HG02885 (cell line): ENCODE results near the gene GRID1.
"Not testable (repeated sequence)": the region's sequence is repeated elsewhere in the genome, so short reads cannot be mapped to it uniquely, and the experiment has no call there.

ENCODE experiments used
- ATAC-seq: cut with Tn5 transposase; IDR thresholded peaks from one replicate; pipeline ENCODE4 v1.9.1; 2021; ENCODE audit warnings: mild to moderate bottlenecking; ENCODE audit not compliant: unreplicated experiment, poor library complexity

The GRID1 gene

DNA sequence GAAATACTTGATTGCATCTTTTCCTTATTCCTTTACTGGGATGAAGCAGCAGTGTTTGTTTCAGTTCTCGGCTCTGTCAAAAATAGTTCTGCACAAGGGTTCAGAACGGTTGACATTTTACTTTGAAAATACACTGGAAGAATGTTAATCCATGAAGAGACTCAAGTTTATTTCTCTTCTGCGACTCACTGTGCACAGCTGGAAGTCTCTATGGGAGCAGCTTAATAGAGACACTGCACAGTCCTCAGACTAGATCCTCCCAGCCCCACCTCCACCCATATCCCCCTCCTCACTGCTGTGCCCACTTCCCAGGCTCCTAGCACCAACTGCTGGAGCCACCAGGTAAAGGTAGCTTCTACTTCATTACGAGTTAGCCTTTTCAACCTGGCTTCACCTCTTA is 517.8 kb downstream of the GRID1 start:
- ATAC-seq = no peak

GRCh38 chr10:85847085-85847484 is 519.5 kb downstream of the GRID1 start:
- ATAC-seq = no peak

DNA sequence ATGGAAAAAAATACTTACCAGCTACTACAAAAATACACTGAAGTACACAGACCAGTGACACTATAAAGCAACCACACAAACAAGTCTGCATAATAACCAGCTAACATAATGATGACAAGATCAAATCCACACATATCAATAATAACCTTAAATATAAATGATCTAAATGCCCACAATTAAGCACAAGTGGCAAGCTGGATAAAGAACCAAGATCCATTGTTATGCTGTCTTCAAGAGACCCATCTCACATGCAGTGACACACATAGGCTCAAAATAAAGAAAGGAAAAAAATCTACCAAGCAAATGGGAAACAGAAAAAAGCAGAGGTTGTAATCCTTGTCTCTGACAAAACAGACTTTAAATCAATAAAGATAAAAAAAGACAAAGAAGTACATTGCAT is 527.9 kb downstream of the GRID1 start:
- ATAC-seq = not testable (repeated sequence)

DNA sequence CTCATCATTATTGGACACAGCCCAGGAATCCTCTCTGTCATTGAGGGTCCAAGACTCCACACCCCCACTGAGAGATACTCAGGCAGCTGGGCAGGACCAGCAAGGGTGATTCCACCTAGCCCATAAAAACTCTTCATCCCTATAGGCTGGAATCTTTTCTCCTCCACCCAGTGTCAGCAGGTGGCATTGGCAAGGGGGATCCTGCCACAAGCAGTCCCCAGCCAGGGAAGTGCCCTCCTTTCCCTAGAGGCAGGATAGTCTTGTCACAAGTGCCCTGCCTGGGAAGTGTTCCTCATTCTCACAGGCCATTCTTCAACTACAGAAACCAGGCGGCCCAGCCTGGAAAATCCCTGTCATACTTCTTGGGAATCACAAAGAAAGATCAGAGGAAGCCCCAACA is 533.6 kb downstream of the GRID1 start:
- no peak for ATAC-seq

DNA sequence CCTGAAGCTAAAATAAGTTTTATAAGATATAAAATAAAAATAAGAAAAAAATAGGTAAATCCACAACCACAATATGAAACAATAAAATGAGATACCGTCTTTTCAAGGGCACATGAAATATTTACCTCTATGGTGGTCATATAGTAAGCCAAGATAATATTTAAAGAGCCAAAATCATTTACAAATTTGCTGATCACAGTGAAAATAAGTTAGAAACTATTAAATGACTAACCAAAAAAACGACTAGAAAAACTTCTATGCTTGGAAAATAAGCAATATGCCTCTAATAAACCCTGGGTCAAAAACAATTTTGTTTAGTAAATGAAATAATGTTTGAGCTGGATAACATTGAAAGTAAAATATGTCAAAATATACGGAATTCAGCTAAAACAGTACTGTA is 535.2 kb downstream of the GRID1 start:
- no peak for ATAC-seq

GRCh38 chr10:85826377-85826776 is 540.2 kb downstream of the GRID1 start:
- ATAC-seq = no peak

DNA sequence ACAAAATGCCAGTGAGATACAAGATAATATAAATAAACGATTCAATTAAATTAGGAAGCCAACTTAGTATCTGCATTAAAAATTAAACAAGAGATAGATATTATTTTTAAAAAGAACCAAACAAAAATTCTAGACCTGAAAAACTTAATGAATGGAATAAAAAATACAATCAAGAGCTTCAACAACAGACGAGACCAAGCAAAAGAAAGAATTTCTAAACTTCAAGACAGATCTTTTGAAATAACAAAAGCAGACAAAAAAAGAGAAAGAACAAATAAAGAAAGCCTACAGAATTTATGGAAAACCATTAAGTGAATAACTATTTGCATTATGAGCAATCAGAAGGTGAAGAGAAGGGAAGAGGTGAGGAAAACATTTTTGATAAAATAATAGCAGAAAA is 555.2 kb downstream of the GRID1 start:
- ATAC-seq = no peak

- no peak for ATAC-seq
These were observed 555.9 kb downstream of the GRID1 start for GRCh38 chr10:85810674-85811073.

GRCh38 chr10:85795460-85795859 is 571.1 kb downstream of the GRID1 start:
- ATAC-seq = no peak

DNA sequence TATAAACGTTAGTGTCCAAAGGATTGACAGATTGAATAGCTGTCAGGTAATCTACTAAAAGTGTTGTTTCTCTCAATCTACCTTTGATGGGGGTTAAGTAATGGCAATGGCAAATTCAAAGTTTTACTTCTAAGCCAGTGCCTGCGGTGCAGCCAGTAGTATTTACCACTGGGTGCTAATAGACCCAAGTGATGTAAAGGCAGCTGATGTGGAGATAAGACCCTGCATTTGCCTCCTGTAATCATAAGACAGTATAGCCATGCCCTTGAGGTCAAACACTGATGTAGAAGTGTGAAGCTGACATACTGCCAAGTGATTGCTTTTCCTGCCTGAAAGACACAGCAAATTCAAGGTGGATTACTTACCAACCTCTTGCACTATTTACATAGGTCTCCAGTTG is 572.0 kb downstream of the GRID1 start:
- no peak for ATAC-seq

GRCh38 chr10:85792533-85792858 is 574.1 kb downstream of the GRID1 start:
- ATAC-seq = no peak

- no peak for ATAC-seq
These were observed 574.6 kb downstream of the GRID1 start for GRCh38 chr10:85791818-85792532.

GRCh38 chr10:85789982-85790789 is 576.4 kb downstream of the GRID1 start:
- ATAC-seq = no peak

DNA sequence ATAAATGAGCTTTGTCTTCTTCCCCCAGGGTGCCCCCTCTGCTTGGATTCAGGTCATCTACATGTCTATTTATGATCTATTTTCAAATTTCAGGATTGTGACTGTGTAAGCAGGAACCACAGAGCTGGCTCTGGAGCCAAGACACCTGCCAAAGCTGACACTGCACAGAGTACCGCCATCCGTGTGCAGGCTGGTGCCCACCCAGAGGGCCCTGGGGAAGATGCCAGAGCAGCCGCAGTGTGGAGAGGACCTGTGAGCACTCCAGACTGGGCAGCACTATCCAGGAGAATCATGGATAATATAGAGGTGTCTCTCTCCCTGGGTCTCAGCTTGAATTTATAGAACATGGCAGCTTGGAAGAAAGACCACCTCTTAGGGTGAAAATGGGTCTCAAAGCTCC is 577.5 kb downstream of the GRID1 start:
- ATAC-seq = no peak

GRCh38 chr10:85788570-85788969 is 578.0 kb downstream of the GRID1 start:
- no peak for ATAC-seq

DNA sequence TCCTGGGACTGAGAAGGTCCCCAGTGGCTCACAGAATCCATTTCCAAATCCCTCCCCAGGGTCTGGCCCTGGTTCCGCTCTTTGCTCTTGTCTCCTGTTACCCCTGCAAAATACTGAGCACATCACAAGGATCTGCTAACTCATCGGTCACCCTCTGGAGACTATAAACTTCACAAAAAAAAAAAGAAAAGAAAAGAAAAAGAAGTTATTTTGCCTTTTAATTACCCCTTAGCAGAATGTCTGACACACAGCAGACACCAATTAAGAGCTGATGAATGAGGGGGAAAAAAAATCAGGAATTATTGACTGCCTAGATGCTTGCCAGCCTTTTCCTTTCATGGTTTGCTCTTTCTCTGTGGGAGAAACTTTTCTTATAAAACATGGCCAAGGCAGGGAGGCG is 578.7 kb downstream of the GRID1 start:
- no peak for ATAC-seq

- no peak for ATAC-seq
These were observed 579.2 kb downstream of the GRID1 start for GRCh38 chr10:85787393-85787792.

DNA sequence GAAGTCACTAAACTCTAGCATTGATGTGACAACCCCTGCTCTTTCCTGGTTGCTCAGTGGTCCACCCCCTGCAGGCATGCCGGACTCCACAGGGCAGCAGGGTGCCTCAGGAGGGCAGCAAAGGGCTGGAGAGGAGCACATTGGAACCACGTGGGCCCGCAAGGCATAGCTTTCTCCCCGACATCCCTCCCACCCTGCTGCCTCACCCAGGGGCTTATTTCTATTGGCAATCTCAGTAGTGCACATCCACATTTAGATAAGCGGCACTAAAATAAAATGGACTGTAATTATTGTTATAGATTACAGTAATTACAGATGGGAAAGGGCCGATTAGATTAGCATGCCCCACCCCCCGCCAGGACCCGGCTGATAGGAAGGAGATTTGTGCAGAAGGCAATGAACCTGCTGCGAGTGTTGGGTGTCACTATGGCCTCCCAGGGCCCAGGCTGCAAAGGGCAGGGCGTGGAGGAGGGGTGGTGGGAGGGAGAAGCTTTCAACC is 580.1 kb downstream of the GRID1 start:
- peak; percentile 44 for ATAC-seq

DNA sequence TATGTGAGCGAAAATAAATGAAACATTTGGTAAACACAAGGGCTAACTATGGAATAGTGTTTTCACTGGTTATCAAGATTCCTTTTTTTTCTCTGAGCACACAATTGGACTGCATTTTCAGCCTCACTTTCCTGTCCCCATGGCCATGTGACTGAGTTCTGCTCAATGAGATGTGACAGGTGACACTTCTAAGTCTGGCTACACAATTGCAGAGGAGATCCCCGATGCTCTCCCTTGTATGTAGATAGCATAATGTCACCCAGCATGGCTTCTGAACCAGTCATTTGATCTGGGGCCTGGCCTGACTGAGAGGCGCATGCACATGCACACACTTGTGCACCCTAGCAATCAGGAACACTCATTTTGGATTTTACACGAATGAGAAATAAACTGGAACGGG is 581.8 kb downstream of the GRID1 start:
- ATAC-seq = no peak

- no peak for ATAC-seq
These were observed 585.2 kb downstream of the GRID1 start for GRCh38 chr10:85781404-85781803.

DNA sequence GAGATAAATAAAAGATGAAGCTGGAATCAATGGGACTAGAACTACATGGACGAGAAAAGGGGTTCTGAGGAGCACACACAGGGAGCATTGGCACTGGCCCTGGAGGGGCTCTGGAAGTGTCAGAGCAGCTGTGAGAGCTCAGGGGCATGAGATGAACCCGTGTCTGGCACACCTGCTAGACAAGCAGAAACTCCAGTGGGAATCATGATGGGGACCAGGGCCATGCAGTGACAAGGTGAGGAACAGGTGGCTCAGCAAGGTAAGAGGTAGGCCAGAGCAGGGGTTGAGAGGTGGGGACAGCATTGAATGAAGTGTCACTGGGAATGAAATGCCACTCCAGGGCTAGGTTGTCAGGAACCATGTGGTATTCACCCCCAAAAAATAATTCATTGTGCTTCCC is 588.5 kb downstream of the GRID1 start:
- no peak for ATAC-seq

DNA sequence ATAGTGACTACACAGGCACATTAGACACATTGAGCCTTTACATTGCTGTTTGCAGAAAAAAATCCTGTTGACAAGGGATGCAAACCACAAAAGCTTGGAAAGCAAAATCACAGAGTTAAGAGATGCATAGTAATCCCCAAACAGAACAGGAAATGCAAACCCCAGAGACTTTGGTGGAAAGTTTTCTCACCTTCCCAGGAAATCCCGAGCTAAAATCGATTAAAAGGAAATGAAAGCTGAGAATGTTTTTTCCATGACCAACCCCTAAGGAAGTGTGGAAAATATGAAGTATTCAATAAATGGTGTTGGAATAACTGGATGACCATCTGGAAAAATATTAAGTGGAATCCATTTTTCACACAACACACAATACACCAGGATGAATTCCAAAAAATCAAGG is 598.7 kb downstream of the GRID1 start:
- ATAC-seq = no peak
